Stimulated activated CD4-positive, alpha-beta T cell treated with anti-CD3 and anti-CD28 coated beads, Interleukin-12 subunit alpha, Interleukin-12 subunit beta, amount 100 ng/mL, for 48 hours (primary cell): ENCODE measurements around the gene ADCY2.
"Not testable (repeated sequence)": the region's sequence is repeated elsewhere in the genome, so short reads cannot be mapped to it uniquely, and the experiment has no call there.

Experiments used
- DNase-seq, 3 donors: peaks; one replicate each; pipeline ENCODE4 v3.0.0-alpha.2; 2020; ENCODE audit warnings: low read depth in 2 of 3, low spot score in 1 of 3

ADCY2 gene

DNA sequence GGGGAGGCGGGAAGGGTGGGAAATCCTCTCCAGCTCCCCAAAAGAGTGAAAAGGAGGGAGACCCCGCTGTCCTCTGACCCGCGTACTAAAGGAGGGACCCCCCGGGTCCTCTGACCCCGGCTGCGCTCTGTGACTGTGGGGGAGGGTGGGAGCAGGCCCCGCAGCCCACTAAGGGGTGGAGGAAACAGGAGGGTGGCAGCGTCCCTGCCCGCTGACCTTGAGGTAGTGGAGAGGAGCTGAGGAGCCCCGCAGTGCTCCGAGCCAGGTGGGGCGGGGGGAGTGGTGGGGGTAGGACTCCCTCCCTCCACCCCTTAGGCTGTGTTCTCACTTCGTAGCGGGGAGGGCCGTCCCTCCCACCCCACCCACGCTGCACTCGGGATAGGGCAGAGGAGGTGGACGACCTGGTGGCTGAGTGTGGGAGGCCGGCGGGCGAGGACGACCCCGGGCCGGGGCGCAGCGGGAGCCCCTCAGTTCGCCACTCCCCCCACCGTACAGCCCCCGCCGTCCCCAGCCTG is 449 bp upstream of the ADCY2 start:
- DNase-seq, result no peak

DNA sequence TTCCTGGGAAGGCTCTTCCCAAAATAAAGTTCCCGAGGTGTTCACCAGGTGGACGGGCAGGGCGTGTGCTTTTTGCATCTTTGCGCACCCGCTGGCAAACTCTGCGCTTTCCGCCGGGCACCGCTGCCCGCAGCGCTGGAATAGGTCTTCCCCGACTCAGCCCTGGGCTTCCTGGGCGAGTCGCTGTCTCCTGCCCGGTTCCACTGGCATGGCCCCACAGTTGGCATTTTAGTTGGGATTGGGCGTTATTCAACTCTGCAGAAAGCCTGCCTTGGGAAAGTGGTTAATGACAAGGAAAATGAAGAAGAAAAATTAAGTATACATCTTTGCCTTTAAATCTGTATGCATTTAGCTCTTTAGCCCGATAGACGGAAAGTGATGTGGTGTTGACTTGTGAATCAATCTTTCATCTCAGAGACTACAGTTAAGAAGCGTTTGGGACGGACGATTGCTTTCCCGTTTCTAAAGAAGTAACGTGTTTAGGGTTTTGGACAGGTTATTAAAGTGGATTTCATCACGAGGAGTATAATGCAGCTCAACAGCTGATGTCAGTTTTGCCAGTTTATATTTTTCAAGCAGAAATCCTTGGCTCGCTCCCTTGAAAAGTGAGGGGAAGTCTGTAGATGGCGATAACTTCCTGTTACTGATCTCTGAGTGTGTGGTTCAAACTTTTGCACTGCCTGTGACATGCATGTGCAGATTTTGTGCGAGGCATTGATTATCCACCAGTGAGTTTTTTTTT is 946 bp downstream of the ADCY2 start:
- DNase-seq, result no peak

DNA sequence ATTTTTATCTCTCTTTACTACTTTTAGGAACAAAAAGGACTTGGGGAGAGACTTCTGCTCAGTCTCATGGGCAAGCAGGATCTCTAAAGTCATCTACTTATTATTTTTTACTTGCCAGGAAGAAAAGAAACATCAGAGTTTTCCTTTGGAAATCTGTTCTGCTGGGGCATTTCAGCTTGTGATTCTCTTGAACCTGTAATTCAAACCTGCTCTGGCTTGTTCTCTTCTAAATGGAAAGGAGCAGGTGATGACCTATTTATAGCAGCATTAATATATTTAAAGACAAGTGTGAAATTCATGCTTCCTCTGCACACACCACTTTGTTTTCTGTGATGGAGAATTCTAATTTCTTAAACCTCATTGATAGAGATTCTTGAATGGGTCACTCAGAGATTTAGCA is 2.0 kb downstream of the ADCY2 start:
- DNase-seq, result no peak

DNA sequence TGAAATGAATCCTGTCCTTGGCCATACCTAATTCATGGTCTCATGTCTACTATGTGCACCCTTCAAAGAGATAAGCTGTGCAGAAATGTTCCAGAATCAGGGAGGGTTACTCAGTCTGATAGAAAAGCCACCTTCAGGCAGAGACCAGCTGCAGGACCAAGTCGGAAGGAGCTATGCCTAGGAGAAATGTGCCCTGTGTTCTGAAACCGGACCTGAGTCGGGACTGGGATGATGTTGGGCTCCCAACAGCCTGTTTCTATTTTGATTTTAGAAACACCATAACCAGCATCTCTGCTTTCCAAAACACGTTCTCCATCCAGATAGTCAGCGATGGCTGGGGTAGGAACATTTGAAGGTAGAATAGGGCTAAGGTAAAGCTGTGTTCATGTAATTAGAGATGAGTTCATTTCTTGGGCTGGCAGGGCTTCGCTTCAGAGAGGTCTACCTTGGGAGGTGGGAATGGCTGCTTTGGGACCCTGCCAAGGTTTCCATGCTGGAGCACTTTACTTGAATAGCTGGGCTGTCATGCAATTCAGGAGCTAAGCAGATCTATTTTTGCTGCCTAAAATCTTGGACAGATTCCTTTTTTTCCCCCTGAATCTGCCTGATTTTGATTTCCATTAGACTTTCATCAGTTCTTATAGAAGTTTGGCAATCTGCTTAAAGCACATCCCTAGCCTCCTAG is 2.8 kb downstream of the ADCY2 start:
- DNase-seq, result no peak

DNA sequence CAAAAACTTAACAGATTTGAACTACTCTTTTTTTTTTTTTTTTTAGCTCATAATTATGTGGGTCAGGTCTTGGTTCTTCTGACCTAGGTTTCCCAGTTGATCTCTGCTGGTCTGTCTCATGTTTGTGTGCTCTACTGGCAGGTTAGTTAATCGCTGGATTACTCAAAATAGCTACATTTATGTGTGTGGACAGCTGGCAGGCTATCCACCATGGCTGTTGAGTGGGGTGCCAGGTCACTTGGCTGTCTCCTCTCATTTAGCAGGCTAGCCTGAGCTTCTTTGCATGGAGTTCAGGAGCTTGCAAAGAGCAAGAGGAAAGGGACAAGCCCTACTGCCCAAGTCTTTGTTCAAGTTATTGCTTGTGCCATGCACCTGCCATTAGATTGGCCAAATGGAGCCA is 9.3 kb downstream of the ADCY2 start:
- no peak for DNase-seq

DNA sequence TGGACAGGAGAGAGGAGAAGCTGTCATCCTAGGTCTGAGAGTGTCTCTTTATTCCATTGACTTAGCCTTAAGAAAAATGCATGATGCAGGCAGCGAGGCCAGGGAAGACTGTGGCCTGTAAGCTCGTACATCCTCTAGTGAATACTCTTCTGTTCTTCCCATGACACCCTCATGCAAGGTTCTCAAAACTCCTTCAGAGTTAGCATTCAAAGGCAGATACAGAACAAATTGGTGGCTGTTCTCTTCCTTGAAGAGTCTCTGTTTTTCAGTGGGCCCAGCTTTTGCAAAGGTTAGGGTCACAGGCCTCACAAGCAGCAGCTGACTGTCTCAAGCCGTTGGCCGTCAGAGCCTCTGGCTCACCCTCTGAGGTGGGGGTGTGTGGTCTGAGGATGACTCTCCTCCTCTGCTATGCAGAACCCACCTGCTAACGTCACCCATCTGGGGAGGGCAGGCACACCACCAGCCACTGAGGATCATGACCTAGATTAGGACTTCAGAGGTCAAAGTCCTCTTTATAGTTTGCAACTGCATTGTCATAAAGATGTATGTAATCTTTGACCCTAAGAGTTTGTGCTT is 15.1 kb downstream of the ADCY2 start:
- no peak for DNase-seq

DNA sequence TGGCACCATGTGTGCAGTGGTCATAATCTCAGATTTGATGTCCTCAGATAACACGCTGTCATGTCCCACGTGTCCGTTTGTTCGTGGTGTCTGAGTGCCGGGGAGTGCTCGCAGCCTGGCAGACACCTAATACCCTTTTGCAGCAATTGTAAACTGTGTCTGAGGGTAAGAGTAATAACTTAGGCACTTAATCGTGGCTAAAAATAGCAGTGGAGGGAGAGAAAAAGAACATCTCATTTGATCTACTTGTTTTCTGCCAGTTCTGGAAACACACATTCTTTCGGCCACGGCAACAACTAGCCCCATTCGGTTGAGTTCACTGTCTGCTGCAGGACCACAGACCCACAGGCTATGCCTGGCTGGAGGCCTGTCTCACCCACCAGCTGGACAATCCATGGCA is 16.5 kb downstream of the ADCY2 start:
- no peak for DNase-seq

DNA sequence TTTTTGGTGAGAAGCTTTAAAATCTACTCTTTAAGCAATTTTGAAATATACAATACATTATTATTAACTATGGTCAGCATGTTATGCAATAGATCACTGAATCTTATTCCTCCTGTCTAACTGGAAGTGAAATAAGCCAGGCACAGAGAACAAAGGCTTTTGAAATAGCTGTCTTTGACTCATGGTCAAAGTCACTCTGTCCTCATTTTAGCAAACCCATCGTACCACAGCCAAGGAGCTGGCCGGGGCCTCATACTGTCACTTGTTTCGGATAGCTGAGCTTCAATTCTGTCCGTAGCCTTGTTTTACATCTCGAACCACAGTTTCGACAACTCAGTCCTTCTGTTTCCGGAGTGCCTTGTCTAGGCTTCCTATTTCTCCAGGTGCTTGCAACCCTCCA is 19.2 kb downstream of the ADCY2 start:
- DNase-seq, result no peak

DNA sequence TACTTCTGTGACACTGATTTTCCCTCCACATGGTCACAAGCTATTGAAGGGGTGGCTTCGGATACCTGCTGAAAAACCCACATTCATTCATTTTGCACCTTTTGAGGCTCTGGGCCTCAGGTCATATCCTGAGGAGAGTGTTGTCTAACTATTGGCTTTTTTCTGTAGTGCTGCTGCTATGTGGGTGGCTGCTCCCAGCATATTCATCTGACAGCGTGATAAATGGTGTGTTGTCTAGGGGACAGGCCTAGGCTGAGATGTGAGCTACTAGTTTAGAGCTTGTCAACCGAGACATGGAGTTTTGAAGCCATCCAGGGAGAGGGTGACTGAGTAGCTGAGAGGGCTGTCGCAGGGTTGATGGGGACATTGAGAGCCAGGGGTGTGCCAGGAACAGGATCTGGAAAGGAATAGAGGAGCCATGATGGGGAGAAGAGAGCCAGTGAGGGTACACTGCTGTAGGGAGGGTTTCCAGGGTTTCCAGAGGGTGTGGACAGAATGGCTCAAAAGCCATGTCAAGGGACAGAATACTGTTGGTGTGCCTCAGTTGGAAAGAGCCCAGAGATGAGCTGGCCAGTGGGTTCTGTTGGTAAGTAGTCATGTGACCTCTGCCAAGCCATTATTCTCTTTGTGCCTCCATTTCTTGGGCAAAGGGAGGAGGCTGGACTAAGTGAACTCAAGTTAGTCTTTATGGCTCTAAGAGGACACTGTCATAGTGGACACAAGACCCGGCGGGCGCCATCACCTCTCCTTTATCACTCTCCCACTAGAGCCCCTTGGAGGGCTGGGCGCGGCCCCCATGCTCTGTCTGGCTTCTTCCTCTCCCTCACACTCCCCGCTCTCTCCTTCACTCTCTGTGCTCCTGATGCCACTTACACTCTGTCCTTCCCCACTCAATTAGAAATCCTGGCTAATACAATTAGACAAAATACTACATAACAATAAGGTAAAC is 19.9 kb downstream of the ADCY2 start:
- DNase-seq, result no peak

DNA sequence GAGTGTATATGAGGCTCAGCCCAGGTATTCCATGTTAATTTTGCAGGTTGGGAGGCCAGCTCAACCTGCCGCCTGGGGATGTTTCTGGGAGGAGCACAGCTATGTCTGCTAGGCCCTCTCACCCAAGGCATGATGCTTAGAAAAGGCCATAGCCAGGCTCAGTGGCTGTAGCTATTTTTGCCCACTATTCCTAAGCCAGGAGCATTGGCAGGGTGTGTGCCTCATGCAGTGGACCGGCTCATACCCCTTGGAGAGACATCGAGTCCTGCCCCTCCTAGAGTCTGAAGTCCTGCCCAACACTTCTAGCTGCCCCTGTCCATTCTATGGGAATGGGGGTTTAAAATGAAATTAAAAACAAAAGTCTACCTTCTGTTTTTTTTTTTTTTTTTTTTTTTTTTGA is 22.3 kb downstream of the ADCY2 start:
- no peak for DNase-seq

DNA sequence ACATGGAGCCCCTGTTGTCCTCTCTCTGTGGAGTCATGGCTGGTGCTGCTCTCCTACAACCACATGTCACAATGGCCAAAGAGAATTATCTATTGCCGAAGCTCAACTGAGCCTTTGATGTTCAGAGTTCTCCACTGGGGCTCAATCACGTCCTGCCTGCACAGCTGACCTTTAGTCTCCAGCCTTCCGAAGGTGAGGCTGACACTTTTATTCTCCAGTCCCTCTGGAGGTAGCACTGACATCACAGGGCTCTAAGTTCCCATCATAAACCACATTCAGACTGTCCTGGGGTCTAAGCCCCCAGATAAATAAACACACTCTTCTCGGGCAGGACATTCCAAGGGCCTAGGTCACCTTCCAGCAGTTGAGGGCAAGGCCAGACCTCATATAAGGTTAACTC is 23.4 kb downstream of the ADCY2 start:
- DNase-seq, result no peak

DNA sequence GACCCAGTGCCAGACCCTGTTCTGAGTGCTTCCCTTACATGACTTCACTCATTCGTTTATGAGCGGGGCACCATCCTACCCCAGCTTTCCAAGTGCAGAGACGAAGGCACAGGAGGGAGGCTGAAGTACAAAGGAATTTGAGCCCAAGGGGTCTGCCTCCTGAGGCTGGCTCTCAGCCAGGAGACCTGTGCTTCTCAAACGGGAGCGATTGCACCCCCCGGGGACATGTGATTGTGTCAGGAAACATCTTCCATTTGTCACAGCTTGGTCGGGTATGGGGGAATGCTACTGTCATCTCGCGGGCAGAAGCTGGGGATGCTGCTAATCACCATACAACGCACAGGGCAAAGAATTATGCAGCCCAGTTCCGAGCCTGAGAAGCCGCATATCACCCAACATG is 23.9 kb downstream of the ADCY2 start:
- DNase-seq, result no peak

DNA sequence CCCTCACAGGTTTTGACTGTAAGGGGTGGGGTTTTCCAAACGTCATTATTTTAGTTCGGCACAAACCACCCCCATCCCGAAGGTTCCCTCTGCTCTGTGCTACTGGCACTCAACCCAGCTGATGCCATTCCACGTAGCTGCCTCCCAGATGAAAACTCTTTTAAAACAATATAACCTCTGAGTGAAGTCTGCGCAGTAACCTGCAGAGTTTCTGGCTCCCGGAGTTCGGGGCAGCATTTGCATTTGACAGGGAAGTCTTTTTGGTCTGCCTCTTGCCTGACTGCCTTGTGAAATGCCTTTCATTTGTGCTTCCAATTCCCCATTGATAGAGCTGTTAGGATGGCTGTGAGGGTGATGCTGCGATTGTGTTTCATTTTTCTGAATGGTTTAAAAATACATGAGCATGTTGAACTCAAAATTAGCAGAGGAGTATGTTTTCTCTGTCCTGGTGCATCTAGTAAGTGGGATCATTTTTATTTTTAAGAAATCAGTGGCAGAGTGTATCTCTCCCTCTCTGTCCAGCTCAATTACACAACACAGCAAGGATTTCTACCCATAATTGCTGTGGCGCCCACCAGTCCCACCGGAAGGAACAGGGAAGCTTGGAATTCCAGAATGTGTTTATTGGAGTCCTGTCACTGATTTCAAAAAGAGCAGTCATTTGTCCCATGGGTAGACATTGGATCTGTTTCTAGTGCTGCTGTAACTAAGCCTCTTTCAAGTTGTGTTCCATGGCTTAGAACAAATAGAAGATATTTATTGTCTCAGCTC is 24.8 kb downstream of the ADCY2 start:
- DNase-seq, result no peak

DNA sequence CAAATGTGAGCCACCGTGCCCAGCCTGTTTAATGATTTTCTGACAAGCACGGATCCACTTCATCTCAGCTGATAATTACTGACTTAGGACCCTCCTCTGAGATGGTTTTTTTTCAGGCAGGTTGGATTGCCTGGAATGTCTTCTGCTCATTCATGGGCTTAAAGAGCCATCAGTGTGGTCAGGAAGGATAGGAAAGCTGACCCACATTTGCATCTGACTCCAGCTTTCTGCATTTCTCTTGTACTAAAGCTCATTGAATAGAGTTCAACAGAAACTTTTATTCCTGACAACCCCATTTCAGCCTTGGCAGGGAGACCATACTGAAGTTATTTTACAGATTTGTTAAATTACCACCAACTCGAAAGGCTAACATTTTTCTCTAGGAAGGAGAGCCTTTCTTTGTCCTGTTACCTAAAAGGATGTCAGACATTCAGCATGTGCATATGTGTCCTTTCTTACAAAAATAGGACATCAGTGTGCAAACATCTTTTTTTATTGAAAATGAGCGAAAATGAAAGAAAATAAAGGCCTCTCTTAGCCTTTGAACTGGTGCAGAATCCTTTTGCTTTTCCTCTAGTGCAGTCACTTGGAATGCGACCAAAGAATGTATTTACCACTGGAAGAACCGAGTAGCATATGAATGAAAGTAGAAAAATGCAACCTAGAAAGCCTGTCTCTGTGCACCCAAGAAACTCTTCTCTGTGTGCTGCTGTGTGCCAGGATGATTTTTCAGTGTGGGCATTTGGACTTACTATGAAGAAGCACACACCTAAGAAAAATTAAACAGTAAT is 26.6 kb downstream of the ADCY2 start:
- DNase-seq, result no peak

DNA sequence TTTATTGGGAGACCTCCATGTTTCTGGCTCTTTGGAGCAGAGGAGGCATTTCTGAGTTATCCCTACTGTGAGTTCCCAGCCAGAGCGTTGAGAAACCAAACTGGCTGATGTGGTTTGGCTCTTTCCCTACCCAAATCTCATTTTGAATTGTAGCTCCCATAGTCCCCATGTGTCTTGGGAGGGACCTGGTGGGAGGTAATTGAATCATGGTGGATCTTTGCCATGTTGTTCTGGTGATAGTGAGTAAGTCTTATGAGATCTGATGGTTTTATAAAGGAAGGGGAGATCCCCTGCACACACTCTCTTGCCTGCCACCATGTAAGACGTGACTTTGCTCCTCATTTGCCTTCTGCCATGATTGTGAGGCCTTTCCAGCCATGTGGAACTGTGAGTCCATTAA is 27.3 kb downstream of the ADCY2 start:
- not testable (repeated sequence) for DNase-seq

DNA sequence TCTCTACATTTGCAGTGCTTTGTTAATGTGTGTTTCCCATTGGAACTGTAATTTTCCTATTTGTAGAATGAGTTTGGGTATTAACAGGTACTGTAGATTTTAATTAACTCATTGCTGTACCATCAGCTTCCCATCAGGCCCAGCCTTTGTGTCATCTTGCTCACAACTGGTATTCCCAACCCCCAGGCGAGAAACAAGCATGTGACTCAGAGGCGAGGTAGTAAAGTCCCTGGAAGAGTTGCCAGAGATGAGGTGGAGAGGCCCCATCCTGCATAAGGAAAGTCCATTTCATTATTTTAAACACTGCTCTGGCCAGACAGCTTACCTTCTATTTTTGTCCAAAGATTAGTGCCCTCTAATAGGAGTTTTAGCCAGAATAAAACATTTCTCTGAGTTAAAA is 29.9 kb downstream of the ADCY2 start:
- DNase-seq, result no peak

DNA sequence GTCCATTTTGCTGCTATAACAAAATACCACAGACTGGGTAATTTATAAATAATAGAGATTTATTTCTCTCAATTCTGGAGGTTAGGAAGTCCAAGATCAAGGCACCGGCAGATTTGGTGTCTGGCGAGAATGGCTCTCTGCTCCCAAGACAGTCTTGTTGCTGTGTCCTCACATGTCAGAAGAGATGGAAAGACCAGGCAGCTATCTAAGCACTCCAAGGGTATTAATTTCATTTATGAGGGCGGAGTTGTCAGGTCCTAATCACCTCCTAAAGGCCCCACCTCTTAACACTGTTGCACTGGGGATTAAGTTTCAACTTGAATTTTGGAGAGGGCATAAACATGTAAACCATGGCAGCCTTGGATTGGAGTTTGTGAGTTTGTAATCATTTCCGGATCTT is 30.3 kb downstream of the ADCY2 start:
- no peak for DNase-seq

DNA sequence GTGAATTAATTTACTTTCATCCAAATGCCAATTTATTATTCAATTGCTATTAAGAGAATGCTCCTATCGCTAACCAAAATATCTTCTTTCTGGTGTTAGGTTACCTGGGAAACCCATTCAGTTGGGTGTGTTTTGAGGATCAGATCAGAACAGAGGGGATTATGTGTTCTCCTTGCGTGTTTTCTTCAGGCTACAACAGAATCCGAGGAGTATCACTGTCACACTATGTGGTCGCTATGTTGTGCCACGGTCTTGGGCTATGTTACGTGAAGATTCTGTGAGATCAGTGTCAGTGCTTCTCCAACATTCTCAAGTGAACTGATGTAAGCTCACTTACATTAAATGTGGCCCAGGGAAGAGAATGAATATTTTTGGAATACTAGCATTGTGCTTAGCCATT is 39.0 kb downstream of the ADCY2 start:
- no peak for DNase-seq

DNA sequence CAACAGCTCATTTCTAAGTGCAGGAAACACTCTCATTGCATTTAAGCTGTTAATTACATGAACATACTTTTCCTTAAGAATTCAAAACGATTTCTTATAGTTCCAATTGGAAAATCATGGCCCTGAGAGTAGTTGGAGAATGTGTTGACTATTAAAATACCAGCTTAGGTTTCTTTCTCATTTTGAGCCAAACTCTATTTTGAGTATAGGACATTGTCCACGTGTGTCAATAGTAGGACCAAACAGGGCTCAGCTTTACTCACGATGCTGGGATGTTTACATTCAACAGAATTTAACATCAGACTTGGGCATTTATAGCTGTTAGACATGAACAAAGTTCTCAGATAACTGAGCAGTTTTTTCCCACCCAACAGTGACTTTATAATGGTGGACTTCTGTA is 39.6 kb downstream of the ADCY2 start:
- no peak for DNase-seq

DNA sequence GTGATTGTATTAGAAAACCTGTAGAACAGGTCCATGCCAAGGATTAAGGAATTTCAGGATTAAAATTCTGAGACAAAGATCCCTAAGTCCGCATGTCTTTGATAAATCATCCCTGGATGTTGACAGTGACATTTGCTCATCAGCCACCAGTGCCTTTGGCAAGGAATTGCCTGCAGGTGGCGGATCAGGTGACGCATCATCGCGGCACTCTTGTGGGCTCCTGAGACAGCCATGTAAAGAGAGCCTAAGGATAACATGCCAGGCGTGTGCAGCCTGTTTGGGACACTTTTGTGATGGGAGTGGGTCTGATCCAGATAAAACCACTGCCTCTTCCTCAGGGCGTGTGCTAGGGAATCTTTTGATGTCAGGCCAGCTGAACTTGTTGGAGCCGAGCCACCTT is 40.6 kb downstream of the ADCY2 start:
- no peak for DNase-seq
